ENCODE data around the gene IGSF9B. TPM values are rescaled to one million over a fixed set of nuclear protein-coding genes. Genes with fewer than 3 reads are reported as not detected.

IGSF9B gene
- polyA plus RNA-seq, 1 donor (not counting 4 experiments of a cell fraction or from before 2014, with no cell fraction given), result 0.66 TPM

GRCh38 chr11:133903056-133903455 is 53.7 kb downstream of the IGSF9B start:
- H3K79me2 ChIP-seq (ENCODE audit: control insufficient read depth, insufficient read depth, low read length), result no peaks in the 10 kb centered on the region
- DNase-seq (ENCODE audit: low read depth, low spot score) (no peak), FAIRE-seq (no peak)
- H2AFZ ChIP-seq (ENCODE audit: control insufficient read depth, low read length), result no peak overlapping the region
- no peaks in the 10 kb centered on the region for H3K9me3 ChIP-seq (ENCODE audit: control insufficient read depth, low read depth, low read length)
- H4K20me1 ChIP-seq (ENCODE audit: control insufficient read depth, extremely low read depth, insufficient read depth, low read length), result no peaks in the 10 kb centered on the region
- no peak overlapping the region for H3K4me2 ChIP-seq (ENCODE audit: control insufficient read depth, extremely low read depth, insufficient read depth, low read depth, low read length)
- no peak for TF ChIP-seq CTCF (optimal IDR thresholded peaks at IDR 0.05 in 1 of 3, IDR thresholded peaks at IDR 0.05 in 1 of 3, conservative IDR thresholded peaks at IDR 0.05 in 1 of 3; ENCODE audit: extremely low read depth in 1 of 3, insufficient read depth in 2 of 3, low read length in 3 of 3)
- no peaks in the 10 kb centered on the region for H3K9me1 ChIP-seq (ENCODE audit: control insufficient read depth, extremely low read depth, insufficient read depth, low read length)
- H3K9ac ChIP-seq (ENCODE audit: control insufficient read depth, extremely low read depth, insufficient read depth, low read length), result no peak overlapping the region
- no peaks in the 10 kb centered on the region for H3K27me3 ChIP-seq (ENCODE audit: control insufficient read depth, extremely low read depth, insufficient read depth, low read length)
- H3K4me1 ChIP-seq (ENCODE audit: control insufficient read depth, extremely low read depth, insufficient read depth, low read length), result no peaks in the 10 kb centered on the region
- no peaks in the 10 kb centered on the region for H3K36me3 ChIP-seq (ENCODE audit: control insufficient read depth in 2 of 2, extremely low read depth in 1 of 2, insufficient read depth in 2 of 2, low read length in 2 of 2)
- no peak overlapping the region for H3K4me3 ChIP-seq (ENCODE audit: control insufficient read depth in 2 of 3, extremely low read depth in 1 of 3, insufficient read depth in 2 of 3, low read depth in 1 of 3, low read length in 3 of 3)
- no peak overlapping the region for H3K27ac ChIP-seq (ENCODE audit: control insufficient read depth, insufficient read depth, low read length)
- dilution Hi-C loops (cut with MboI; ENCODE audit: extremely low pct_ligation_motif_present, low sequenced_read_pairs), result no loop called here

- dilution Hi-C loops (cut with MboI; ENCODE audit: extremely low pct_ligation_motif_present, low sequenced_read_pairs), result no loop called here
- Histone ChIP-seq H3K27me3 (ENCODE audit: control insufficient read depth, extremely low read depth, insufficient read depth, low read length) (no peaks in the 10 kb centered on the region), H3K36me3 (ENCODE audit: control insufficient read depth in 2 of 2, extremely low read depth in 1 of 2, insufficient read depth in 2 of 2, low read length in 2 of 2) (no peaks in the 10 kb centered on the region), H3K9me3 (ENCODE audit: control insufficient read depth, low read depth, low read length) (no peaks in the 10 kb centered on the region), H3K4me1 (ENCODE audit: control insufficient read depth, extremely low read depth, insufficient read depth, low read length) (no peaks in the 10 kb centered on the region), H3K4me3 (ENCODE audit: control insufficient read depth in 2 of 3, extremely low read depth in 1 of 3, insufficient read depth in 2 of 3, low read depth in 1 of 3, low read length in 3 of 3) (no peak overlapping the region), H3K79me2 (ENCODE audit: control insufficient read depth, insufficient read depth, low read length) (no peaks in the 10 kb centered on the region), H3K4me2 (ENCODE audit: control insufficient read depth, extremely low read depth, insufficient read depth, low read depth, low read length) (no peak overlapping the region), H3K9me1 (ENCODE audit: control insufficient read depth, extremely low read depth, insufficient read depth, low read length) (no peaks in the 10 kb centered on the region), H3K27ac (ENCODE audit: control insufficient read depth, insufficient read depth, low read length) (no peak overlapping the region), H2AFZ (ENCODE audit: control insufficient read depth, low read length) (no peak overlapping the region), H4K20me1 (ENCODE audit: control insufficient read depth, extremely low read depth, insufficient read depth, low read length) (no peaks in the 10 kb centered on the region), H3K9ac (ENCODE audit: control insufficient read depth, extremely low read depth, insufficient read depth, low read length) (no peak overlapping the region)
- DNase-seq (ENCODE audit: low read depth, low spot score), result no peak
- no peak for TF ChIP-seq CTCF (optimal IDR thresholded peaks at IDR 0.05 in 1 of 3, IDR thresholded peaks at IDR 0.05 in 1 of 3, conservative IDR thresholded peaks at IDR 0.05 in 1 of 3; ENCODE audit: extremely low read depth in 1 of 3, insufficient read depth in 2 of 3, low read length in 3 of 3)
- TF ChIP-seq EZH2 (IDR thresholded peaks at IDR 0.05; ENCODE audit: low read length), result no peak
- FAIRE-seq, result no peak
These were observed 54.3 kb downstream of the IGSF9B start for GRCh38 chr11:133902506-133902905.

Measured in keratinocyte (primary cell).